HG03108 (cell line): ENCODE data around the gene TCF4.
"Not testable (repeated sequence)": the region's sequence is repeated elsewhere in the genome, so short reads cannot be mapped to it uniquely, and the experiment has no call there.

ENCODE experiments used
- ATAC-seq: cut with Tn5 transposase; IDR thresholded peaks from one replicate; pipeline ENCODE4 v1.9.1; 2021; ENCODE audit warnings: moderate library complexity; ENCODE audit not compliant: unreplicated experiment

The TCF4 gene

DNA sequence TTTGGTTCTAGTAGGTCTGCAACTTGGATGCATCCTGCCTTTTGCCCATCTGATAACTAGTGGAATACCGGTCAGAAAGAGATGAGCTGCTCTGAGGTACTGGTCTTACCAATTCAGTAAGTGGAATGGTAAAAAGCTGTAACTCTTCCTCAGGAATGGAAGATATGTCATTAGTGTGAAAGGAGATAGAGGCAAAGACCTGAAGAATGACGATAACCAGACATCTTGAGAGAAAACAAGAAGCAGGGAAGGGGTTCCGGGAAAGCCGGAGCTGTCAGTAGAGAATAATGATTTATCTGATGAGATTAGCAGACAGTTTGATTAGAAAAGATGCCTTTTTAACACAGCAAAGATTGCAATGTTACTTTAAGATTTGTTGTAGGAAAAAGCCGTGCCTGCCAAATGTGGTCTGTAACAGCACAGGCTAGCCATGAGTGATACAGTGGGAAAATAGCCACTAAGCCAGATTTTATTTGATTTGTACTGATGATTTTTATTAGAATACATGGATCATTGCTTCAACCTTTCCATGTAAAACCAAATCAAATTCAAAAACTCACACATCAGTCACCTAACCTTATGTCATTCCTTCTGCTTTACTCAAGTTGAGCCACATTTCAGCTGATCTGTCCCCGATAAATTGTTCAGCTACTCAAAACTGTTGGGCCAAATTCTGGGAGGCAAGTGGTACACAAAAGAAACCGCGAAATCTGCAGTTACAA, 110.0 kb downstream of the TCF4 start:
- ATAC-seq, result no peak

DNA sequence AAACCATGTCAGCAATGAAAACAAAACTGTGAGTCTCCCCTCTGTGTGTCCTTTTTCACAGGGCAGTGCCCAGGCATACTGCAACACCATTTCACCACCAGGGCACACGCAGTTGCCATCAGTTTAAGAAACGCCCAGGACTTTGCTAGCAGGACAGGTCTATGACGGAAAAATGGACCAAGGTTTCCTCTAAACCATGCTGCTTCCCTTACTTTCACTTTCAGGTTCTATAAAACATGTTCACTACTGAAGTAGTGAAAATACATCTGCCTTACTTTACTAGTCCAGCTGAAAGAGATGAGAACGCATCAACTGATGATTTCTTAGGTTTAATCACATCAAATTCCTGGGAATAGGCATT, 110.5 kb downstream of the TCF4 start:
- ATAC-seq, result no peak

DNA sequence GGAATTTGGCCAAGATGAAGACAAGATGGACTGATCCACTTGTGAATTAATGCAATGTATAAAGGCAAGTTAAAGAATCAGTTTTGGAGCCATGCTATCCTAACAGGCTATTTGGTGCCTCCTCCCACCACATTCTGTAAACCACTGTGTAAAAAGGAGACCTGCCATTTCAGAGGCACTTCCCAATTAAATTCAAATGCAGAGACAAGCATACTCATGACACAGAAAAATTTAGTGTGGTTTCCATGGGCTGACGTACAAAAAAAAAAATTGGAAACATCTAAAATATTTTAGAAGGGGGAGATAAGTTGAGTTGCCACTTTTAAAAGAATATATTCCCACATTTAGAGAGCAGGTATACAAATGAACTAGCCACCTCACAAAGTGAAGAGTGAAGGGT, 112.1 kb downstream of the TCF4 start:
- ATAC-seq, result no peak

DNA sequence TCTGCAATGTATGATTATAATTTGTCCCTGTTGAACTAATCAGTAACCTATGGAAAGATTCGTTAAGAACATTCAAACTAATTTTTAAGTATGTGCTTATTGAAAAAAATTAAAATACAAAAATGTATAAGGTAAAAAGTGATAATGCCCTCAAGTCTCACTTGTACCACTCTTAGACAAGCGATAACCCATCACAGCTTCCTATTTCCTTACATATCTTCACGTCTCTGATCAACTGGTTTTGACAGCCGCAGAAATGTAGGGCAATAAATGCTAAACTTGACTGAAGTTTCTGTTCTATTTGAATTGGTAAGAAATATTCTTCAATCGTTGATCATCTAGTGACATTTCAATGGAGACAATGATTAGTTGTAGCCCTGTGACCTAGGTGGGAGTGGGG, 112.5 kb downstream of the TCF4 start:
- no peak for ATAC-seq

DNA sequence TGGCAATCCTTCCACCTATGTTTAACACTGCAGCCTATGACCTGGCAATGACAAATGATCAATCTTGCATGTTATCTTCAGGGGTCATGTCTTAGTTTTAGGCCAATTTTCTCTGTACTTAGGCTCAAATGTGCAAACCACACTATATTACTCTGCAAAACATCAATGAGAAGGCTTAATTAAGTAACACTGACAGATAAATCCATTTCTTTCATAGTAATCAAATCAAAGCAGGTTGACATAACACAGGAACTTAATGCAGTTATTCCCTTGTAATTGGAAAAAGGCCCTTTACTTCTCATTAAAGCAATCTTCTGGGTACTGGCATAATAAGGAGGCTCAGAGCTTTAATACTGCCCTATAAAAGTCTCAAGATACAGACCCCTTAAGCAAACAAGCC, 114.4 kb downstream of the TCF4 start:
- ATAC-seq, result no peak

DNA sequence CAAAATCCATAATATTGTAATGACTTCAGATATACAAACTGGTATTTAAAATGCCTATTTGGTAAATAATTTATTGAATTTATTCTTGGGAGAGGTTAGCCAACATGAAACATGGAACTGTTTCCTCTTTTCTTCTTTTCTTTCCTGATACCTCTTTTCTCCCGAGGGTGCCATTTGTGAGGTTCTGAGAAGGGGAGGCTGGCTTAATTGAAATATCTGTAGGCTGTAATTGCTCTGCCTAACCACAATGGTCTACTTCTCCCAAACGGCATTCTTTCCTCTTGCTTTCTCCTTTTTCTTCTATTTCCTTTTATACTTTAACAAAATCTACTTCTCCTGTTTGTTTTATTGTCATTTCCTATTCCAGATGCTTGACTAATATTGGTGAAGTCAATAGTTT, 114.9 kb downstream of the TCF4 start:
- no peak for ATAC-seq

DNA sequence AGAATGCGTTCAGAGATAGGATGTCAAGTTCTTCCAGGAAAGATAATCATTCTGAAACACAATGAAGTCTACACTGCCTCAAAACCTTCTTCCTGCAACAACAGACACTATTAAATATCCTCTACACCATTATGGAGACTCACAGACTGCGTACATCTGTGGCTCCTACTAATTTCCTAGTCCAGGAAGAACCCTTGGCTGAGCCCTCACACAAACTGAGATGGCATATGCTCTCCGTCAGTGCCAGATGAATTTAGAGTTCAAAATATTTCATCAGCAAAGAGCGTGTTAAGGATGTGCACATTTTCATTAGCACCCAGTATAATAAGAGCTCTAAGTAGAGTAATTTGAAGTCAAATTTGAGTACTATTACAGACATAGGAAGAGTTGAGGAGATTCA, 117.2 kb downstream of the TCF4 start:
- ATAC-seq, result no peak

DNA sequence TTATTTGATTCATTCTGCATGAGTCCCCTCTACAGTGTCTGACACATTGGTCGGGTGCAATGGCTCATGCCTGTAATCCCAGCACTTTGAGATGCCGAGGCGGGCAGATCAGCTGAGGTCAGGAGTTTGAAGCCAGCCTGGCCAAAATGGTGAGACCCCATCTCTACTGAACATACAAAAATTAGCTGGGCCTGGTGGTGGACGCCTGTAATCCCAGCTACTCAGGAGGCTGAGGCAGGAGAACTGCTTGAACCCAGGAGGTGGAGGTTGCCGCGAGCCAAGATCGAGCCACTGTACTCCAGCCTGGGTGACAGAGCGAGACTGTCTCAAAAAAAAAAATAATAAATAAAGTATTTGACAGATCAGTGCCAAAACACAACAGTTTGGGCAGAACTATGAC, 118.9 kb downstream of the TCF4 start:
- ATAC-seq, result not testable (repeated sequence)

DNA sequence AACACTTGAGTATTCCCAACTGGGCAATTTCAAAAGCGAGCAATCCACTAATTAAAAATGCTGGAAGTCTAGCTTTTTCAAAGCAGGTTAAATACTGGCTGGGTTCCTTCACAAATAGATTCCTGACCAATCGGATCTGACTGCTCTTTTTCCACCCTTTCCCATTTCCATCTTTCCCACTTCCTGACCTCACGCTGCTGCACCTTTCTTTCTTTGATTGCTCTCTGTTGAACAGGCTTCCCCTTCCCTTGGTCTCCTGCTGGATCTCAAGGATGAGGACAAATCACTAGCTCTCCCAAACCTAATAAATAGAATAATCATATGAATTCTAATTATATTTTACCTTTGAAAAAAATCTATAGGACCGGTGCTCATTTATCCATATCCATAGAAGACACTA, 121.2 kb downstream of the TCF4 start:
- ATAC-seq, result no peak

DNA sequence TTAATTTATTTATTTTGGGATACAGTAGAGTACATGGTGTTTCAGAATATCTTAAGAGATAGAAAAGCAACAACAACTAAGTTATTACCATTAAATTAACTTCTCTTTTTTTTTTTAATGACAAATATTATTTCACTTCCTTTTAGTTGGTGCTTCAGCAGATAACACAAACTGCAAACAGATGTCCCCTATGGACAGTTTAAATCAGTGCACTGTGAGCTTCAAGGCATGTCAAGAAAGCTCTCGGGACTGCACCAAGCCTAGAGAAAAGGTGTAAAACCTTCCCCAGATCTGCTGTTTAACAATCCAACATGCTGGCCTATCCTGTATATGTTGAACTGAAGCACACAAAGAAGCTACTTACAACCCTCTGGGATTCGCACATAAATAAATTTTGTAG, 122.7 kb downstream of the TCF4 start:
- no peak for ATAC-seq

DNA sequence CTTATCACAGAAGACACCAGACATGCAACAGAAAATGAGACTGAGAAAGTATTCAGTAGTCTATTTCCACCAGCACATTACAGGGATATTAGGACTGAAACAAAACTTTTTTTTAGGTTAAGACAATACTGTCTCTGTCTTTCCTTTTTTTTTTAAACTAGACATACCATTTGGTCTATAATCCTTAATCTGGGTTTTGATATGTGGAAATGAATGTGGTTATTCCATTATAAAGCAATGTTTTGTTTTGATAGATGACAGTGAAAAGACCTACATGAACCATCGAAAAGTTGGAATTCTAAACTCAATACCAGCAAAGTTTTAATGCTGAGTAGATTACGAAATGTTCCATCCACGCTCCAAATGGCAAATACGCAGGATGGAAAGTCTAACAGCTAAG, 123.4 kb downstream of the TCF4 start:
- no peak for ATAC-seq

DNA sequence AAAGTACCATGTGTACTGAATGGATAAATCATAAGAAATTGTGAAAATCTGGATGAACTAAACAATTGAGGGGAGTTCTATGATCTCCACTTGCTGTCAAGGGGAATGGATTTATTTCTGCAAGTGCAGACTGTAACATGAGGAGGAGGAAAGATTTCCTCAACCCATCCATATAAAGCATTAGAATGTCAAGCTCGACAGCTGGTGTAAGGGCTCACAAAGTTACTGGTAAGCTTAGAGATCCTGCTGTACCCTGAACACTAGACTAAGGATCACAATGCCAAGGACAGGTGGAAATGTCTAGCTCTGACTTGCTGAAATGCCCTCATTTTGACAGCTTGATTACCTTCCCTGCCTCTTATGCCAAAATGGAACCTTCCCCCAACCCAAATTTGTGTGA, 125.3 kb downstream of the TCF4 start:
- ATAC-seq, result no peak

DNA sequence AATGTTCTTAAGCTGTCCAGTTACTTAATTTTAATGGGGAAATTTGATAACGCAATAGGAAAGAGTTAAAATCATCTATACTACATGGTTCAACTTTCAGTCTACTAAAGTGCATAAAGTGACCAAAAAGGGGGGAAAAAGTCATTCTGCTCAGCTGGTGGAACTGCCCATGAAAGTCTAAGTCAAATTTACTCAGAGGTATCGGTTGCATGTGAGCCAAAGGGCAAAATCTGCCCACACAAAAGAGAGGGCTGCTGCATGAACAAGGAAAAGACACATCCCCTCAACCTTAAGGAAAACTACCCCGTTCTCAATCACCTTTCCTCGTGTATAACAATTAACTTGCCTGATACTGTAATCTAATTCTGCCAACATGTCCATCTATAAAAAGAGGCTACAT, 126.1 kb downstream of the TCF4 start:
- ATAC-seq, result no peak

DNA sequence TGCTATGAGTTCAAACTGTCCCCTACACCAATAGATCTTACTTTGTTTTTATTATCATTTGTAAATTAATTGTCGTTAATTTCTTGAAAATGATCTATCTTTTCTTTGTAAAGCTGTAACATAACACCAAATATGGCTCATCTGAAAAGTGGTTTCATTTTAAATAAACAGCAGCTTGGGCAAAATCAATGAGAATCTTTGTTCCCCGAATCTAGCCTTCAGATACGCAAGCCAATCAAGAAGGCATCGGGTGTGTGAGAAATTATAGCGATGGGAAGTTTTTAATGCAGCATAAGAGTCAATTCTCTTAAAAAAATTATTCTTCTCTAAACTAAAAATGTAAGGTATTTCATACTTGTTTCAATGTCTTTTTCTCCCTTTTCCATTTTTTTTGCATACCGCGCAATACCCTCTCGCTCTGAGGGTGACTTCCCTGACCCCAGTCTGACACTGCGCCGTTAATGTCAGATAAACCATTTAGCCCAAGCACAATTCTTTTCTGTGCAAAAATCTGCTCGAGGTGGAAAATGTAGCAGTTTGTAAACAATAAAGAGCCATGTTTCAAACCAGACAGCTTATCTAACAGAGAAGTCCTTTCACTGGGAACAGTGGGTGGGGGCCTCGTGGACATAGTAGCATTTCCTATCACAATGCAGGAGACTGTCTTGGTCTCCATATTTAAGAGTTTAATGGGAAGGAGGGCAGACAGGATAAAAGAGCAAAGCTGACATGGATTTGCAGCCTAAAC, 129.4 kb downstream of the TCF4 start:
- ATAC-seq, result no peak

DNA sequence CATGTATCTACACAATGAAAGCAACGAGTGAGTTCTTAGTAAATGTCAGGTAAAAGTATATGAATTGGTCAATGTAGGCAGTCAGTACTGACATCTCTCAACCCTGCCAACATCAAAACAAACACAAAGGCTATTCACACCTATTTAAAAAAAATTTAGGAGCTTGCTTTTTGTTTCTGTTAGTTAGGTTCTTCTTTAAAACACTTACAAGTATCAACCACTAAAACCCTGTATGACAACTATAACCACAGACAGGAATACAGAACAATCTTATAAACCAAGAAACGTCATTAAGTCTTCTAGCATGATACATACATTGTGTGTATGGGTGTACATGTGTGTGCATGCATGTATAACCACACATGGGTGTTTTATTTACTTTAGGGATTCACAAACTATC, 131.0 kb downstream of the TCF4 start:
- ATAC-seq, result no peak

DNA sequence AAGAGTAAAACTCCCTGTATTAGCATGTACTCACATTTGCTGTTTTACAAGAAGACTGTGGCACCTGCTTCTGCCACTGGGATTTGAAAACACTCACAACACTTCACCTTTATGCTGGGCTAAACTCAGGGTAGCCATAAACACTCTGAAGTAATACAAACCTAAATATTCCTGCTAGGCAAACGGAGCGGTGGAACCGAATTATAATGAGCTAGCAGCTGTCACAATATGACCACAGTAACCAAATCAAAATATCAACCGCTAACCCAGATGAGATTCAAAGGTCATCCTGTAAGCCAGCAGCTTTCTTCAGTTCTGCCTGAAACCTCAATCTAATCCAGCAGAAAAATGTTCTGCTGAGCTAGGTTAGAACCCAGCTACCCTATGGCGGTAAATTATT, 132.1 kb downstream of the TCF4 start:
- ATAC-seq, result no peak

DNA sequence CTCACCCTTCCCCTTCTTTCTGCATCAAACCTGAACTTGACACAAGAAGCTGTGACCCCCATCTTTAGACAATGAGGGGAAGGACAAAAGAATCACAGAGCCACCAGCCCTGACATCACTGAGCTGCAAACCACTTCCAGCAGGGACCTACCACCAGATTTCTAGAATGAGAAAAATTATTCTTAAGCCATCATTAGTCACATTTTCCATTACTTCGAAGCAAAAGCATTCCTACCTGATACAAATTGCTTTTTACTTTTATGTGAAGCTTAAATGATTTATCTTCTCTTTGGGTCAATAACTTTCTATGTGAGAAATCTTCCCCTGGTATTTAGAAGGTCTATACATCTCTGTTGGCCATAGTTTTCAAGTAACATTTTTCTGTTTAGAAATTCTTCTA, 134.8 kb downstream of the TCF4 start:
- no peak for ATAC-seq

DNA sequence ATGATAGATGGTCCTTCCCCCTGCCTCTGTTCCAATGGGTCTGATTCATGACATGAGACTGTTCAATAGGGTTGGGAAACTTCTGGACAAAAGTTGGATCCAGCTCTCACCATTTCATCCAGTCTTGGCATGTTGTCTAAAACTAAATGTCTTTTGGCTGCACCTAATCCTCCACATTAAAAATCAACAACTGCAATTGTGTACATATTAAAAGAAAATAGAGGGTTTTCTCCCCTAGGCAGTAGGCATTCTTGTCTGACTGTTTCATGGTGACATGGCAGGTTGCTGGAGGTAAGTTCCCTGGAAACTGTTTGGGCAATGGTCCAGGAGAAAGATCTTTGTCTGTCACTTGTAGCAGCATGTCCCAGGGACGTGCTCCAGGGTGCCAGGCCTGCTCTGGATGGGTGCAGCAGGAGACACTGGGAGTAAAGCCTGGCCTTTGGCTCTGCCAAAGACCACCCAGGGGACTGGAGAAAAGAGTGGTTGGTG, 135.8 kb downstream of the TCF4 start:
- no peak for ATAC-seq

DNA sequence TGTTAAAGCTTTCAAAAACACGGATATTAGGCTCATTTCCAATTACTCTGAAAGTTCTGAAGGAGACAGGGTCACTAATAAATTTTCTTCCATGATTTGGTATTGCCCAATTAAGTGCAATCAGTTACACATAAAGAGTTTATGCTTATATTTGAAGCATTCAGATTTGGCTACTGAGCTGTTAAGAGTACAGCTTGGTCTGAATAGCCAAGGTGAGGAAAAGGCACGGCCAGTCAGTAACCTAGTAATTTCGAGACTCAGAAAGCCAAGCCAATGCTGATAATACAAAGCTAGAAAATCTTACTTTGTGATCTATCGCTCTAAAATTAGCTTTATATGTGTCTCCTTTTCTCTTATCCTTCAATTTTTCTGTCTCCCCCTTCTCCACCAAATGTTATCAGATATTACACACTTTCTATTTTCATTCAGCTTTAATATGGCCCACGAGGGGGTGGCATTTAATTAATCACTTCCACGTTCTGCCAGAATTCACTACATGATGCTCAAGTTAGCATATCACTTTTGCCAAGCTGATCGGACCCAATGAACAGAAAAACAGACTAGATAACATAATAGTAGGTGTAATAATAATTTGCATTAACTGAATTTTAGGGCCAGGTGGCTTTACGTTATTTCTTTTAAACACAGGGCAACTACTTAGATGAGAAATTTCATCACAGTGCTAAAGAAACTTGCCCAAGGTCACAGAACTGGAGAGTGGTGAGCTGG, 138.4 kb downstream of the TCF4 start:
- ATAC-seq, result no peak

DNA sequence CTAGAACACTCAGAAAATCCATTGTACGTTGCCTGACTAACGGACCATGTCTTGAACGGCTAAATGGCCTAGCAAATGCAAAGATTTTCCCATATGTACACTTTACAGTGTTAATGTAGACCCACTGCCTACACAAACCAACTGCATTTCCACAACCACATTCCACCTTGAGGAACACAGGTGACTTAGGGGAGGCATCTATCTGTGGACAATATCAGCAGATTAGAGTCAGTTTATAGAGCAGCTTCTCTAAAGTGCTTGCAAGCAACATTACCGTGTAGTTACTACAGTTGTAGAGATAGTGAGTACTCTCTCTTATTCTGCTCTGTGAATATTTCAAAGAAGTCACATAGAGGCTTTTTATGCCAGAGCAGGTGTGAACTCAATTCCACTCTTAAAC, 139.6 kb downstream of the TCF4 start:
- no peak for ATAC-seq

DNA sequence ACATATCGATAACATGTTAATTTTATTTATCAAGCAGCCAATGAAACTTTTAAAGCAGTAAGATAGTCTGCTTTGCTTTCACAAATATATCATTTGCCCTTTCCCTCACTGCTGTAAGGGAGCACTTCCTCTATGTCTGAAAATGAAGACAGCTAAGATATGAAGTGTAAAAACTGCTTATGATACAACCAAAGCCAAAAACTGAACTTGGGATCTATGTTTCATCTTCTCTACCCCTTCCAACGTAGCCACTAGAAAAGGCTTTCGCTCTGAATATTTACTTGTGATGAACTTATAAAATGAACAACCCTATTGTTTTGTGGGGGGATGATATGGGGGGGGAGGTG, 140.3 kb downstream of the TCF4 start:
- ATAC-seq, result no peak

DNA sequence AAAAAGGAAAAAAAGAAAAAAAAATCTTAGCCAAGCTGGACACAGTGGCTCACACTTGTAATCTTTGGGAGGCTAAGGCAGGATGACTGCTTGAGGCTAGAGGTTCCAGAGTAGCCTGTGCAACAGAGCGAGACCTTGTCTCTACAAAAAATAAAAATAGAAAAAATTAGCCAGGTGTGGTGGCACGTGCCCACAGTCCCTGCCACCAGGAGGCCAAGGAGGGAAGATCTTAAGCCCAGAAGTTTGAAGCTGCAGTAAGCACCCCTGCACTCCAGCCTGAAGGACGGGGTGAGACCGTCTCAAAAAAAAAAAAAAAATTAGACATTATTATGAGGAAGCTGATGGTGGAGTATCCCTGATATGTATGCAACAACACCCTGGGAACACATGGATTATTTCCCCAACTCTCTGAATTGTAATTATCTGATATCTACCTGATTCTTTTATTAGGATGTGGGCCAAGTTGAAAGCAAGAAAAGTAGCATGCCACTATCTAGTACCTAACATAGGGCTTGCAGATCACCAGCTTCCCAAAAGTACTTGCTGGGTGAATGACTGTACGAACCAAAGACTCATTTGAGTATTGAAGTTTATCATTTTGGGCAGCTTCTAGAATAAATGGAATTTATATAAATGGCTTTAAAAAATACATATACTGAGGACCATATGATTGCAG, 140.9 kb downstream of the TCF4 start:
- no peak for ATAC-seq
